GM21825 (cell line): ENCODE data around the gene LIPT2.

Experiments
- ATAC-seq: cut with Tn5 transposase; IDR thresholded peaks from one replicate; pipeline ENCODE4 v1.9.1; 2021; ENCODE audit warnings: mild to moderate bottlenecking, moderate library complexity; ENCODE audit not compliant: unreplicated experiment

LIPT2 gene

DNA sequence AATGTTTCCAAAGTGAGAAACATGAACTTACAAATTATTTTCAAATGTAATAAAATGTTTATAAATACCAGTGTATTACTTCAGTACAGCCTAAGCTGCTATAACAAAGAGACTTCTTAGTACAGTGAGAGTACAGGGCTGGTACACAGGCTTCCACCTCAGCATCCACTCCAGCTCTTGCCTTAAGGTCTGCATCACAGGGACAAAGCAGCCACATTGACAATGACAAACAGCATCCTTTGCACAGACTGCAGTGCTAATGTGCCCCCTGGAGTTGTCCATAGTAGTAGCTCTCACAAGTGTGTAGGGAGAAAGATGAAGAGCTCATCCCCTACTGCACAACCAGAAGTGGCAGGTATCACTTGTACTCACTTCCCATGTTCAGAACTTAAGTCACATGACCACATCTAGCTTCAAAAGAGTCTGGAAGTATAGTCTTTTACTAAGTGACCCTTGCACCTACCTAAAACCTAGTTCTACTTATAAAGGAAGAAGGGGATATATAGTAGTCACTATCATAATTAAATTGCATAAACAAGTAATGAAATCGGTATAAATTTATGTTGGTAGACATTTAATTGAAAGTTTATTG is 10.7 kb upstream of the LIPT2 start:
- ATAC-seq: no peak

DNA sequence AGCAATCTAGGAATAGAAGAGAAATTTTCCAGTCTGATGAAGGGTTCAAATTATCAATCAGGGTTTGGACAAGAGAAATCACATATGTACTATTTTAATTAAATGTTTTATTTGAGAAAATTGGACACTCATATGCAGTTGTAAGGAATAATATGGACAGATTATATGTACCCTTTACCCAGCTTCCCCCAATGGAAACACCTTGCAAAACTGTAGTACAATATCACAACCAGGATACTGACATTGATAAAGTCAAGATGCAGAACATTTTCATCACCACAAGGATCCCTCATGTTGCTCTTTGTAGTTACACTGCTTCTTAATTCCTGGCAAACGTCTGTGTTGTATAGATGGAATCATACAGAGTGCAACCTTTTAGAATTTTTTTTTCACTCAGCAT is 1.4 kb upstream of the LIPT2 start:
- no peak for ATAC-seq

DNA sequence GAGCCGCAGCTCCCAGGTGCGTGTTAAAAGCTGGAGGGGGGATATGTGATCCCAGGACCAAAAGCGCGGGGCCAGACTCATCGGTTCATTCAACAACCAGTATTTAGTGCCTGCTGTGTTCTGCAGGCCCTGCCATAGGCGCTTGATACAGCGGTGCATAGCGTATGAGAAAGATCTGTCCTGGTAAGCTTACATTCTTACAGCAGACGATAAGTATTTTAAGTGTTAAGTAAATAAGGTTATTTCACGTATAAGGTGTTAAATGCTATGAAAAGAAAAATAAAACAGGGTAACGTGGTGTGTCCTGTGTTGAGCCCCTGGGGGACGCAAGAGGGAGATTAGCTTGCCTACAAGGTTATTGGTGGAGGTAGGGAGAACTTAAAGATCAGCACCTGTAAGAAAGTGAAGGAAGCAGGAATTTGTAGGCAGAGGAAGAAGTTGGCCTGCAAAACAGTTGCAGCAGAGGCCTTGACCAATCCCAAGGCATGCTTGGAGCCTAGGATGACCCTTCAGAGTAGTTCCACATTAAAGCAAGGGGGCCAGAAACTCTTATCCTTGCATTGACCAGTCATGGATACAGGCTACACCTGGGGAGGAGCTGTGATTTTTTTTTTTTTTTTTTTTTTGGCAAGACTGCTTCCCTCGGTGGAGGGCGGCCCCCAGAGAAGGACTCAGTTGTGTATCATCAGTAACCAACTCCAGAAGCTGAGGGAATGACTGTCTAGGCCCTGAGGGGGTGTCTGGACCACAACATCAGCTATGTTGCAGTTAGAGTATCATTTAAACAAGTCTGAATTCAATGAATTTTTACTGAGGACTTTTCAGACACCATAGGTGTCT is 487 bp upstream of the LIPT2 start:
- no peak for ATAC-seq

DNA sequence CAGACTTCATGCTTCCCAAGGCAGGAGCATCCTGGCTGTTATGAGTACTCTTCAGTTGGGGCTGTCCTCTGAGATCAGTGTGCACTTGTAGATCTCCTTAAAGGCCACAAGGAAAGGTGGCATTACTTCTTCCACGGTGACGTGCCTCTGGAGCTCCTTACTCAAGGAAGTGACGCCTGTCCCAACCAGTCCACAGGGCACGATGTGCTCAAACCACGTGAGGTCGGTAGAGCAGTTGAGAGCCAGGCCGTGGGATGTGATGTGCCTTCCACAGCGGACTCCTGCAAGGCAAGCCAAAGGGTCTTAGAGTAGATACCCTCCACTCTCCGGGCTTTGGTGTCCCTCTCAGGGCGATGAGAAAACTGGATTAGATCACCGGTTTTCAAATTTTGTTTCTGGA is 1.4 kb downstream of the LIPT2 start:
- no peak for ATAC-seq

DNA sequence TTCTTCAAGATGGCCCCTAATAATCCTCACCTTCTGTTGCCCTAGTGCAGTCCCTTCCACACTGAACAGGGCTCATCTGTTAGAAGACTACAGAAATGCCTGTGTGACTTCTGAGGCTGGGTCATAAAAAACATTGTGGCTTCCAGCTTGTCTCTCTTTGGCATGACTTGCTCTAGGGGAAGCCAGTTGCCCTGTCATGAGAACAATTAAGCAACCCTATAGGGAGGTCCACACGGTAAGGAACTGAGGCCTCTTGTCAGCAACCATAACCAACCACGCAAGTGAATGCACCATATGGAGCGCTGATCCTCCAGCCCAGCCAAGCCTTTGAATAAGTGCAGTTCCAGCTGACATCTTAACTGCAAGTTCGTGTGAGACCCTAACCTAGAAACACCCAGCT is 2.6 kb downstream of the LIPT2 start:
- ATAC-seq: no peak

DNA sequence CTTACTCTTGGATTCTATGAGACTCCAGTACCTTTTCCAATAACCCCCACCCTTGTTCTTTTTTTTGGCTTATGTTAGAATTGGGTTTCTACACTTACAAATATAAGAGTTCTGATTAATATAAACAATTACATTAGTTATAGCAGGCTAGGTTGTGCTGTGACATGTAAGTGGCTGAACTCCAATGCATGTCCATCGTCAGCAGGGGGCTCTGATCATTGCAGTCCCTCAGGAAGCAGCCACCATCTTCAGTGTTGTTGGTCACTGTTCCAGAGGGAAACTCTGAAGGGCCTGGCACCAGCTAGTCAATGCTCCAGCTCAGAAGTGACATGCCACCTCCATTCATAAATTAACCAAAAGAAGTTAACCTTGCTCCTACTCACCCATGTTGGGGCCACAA is 5.6 kb downstream of the LIPT2 start:
- ATAC-seq: no peak

DNA sequence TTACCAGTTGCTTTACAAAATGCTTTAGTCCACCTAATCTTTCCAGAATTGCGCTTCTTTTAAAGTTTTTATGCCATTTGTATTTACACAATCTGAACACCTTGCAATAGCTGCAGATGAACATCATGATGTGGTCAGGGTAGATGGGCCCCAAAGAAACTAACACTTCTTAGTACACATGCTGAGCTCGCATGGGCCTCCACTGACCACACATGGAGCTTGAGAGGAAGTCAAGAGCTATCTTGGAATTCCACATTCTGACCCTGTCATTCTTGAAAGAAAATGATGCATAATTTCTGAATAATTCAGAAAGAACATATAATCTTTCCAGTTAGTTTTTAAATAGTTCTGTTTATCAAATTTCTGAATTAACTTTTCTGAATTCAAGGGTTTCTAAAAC is 7.7 kb downstream of the LIPT2 start:
- no peak for ATAC-seq

DNA sequence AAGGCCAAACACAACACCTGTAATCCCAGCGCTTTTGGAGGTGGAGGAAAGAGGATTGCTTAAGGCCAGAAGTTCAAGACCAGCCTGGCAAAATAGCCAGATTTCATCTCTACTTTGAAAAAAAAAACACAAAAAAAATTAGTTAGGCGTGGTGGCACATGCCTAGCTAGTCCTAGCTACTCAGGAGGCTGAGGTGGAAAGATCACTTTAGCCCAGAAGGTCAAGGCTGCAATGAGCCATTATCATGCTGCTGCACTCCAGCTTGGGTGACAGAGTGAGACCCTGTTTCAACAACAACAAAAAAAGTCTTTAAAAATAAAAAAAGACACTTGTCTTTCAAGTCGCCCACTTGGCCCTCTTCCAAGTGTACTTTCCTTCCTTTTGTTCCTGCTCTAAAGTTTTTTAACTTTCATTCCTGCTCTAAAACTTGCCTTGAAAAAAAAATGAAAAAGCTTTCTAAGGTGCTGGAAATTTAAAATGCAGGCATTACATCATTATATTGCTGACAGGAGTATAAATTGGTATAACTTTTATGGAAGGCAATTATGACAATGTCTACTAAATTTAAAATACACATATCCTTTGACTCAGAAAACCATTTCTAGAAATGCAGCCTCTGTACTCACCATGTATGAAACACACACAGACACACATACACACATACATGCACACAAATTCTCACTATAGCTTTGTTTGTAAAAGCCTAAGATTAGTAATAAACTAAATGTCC is 12.7 kb downstream of the LIPT2 start:
- ATAC-seq: no peak

DNA sequence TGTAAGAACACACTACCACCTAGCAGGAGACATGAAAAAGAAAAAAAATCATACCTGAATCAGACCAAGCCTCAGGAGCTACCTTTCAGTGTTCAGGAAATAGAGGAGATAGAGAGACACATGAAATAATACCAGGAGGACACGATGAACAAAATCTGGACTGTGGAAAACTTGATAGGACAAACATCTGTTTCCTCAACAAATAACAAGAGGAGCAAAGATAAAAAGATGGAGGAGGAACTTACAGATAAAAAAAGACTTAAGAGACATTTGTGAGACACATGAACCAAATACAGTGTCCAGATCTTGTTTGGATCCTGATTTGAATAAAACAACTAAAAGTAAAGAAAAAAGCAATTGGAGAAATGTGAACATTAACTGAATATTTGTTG is 13.8 kb downstream of the LIPT2 start:
- ATAC-seq: no peak

DNA sequence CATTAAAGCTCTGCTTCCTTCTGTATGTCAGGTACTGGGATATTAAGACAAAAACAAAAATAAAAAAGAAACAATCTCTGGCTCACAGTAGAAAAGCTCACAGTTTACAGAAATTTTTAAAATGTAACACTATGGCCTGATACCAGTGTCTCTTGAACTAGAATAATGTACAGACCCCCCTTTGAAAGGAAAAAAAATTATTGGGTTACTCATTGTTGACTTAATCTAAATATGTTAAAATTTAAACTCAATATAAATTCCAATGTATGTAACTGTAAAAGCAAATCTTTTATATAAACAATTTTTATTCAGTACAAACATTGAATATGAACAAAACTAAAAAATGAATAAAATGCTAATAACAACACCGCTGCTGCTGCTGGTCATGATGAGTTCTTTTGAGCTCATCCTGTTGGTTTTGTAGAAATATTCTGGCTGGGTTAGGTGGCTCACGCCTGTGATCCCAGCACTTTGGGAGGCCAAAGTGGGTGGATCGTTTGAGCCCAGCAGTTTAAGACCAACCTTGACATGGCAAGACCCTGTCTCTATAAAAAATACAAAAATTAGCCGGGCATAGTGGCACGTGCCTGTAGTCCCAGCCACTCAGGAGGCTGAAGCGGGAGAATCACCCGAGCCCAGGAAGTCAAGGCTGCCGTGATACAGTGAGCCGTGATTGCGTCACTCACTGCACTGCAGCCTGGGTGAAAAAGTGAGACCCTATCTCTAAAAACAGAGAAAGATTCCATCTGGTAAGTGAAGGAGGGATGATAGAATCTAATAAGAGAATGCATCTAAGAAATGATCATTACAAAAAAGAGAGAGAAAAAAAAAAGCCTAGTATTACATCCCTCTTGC is 14.4 kb downstream of the LIPT2 start:
- no peak for ATAC-seq

DNA sequence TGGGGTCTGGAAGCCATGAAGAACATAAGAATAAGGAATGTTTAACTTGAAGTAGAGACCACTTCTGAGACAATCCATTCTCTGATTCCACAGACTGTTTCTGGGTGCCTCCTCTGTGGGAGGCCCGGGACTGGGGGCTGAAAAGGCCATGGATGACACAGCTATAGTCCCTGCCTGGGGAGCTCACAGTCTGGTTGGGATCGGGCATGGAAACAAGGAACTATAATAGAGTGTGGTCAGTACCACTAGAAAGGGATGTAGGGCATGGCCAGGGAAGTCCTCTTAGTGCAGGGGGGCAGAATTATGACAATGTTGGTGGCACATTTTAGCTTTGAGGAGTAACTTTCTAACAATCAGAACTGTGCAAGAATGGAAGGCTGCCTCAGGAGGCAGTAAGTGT is 17.0 kb downstream of the LIPT2 start:
- ATAC-seq: no peak

DNA sequence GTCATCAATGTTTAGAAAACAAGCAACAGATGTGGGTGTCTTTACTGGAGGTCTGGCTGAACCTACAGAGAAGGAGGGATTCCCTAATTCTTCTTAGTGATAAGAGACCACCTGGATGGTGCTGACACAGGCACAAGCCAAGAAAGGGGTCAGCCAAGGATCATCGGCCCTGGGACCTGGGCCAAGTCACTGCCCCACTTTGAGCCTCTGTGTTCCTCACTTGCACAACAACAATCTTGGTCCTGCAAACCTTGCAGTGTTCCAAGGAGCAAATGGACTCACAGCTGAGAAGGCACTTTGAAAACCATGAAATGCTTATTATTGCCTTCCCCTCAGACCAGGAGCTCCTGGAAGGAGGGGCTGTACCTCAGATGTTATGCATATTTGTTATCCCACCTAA is 19.2 kb downstream of the LIPT2 start:
- ATAC-seq: no peak

DNA sequence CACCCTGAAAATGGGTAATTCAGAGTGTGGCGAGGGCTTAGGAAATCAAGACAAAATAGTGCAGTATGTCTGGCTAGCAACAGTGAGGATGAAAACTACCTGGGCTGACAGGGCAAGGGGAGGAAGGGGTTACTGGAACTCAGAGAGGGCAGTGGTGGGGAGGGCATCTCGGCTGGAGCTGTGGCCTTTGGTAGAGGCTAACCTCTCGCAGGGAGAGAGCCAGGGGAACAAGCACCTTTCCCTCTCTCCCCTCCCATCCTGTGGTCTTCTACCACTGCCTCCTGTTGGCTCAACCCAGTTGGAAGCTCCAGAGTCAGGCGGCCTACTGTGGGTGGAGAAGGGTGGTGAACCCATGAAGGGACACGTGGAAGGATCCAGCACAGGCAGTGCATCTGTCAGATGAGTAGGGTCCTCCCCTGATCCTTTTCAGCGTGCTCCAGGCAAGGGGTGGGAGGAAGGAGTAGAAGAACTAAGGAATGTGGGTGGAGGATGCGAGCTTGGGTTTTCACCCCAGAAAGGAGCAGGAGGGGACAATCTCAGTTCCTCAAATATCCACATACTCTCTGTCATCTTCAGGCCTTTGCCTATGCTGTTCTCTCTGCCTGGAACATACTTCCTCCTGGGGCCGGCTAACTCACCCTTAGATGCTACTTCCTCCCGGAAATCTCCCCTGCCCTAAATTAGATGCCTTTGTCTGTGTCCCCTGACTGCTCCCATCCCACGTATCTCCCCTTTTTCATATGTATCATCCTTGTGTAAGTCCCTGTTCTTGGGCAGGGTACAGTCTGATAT is 19.9 kb downstream of the LIPT2 start:
- no peak for ATAC-seq

DNA sequence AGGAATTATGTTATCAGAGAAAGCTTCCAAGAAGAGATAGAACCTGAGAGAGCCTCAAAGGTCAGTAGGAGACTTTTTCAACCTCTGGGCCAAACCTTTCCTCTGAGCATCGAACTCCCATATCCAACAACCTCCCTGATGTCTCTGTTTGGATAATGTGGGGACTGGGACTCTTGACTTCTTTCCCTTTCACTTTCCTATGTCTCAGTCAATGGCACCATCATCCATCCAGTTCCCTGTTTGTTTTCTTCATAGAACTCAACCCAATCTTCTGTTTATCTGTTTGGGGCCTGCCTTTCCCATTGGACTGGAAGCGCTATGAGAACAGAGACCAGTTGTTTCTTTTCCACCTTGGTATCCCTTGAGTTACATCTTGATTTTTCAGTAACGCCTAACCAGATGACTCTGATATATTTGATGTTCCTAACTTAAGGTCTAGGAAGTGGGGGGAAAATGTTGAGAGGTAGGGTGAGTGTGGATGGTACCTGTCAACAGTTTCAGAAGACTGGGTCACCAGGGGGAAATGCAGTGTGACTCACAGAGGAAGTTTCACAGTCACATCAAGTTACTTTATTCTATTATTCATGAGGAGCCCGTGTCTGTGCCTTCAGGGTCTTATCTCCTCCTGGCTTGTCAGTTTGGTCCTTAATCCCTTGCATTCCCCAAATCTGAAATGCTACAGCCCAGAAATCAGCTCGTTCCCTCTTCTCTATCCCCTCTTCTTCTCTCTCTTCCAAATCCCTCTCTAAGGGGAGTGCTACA is 21.7 kb downstream of the LIPT2 start:
- no peak for ATAC-seq

DNA sequence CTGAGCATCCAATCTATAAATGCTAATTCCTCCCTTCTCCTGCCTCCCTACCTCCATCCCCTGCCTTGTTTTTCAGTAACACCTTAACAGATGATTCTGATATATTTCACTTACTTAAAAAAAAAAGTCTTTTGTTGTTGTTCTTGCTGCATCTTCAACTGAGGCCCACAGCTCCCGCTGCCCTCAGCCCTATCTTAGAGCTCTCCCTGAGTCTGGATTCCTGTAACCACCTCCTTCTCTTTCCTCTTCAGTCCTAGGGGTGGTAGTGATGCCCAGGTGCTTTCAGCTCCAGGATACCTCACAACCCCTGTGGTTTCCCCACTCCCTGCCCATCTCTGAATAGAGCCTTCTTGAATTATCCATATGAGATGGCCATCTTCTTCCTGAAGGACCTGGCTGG is 22.5 kb downstream of the LIPT2 start:
- ATAC-seq: no peak

DNA sequence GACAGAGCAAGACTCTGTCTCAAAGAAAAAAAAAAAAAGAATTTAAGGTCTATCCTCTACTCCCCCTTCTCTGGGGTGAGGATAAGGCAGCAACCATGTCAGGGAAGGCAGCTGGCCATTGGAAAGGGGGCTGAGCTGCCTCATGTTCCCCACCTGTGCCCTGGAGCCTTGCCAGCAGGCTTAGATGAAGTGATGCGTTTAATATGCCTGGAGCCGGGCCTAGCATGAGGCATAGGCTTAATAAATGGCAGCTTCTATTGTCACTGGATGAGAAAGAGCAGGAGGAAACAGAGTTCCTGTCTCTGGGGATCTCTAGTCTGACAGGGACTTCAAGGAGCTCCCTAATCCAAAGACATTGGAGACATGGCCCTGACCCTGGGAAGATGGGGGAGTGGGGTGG is 23.0 kb downstream of the LIPT2 start:
- no peak for ATAC-seq

DNA sequence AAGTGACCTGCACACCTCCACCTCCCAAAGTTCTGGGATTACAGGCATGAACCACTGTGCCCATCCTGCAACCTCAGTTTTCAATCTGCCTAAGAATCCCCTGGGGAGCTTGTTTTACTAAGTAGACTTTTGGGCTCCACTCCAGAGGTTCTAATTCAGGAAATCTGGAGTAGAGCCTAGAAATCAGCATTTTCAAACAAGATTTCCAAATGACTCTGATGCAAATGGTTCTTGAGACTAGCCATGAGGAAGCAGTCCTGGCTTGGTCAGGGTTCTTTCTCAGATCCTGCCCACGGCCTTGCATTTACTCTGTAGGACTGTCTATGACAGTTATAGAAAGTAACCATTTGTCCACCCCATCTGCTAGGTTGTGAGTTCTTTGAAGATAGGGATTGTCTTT is 24.6 kb downstream of the LIPT2 start:
- no peak for ATAC-seq

DNA sequence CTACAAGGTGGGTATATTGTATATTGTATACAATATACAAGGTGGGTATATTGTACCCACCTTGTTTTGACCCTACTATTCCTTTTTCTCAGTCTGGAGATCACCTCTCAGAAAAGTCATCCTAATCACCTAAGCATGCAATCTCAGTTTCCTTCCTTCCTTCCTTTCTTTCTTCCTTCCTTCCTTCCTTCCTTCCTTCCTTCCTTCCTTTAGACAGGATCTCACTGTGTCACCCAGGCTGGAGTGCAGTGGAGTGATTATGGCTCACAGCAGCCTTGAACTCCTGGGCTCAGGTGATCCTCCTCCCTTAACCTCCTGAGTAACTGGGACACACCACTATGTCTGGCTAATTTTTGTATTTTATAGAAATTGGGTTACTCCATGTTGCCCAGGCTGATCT is 25.0 kb downstream of the LIPT2 start:
- no peak for ATAC-seq

DNA sequence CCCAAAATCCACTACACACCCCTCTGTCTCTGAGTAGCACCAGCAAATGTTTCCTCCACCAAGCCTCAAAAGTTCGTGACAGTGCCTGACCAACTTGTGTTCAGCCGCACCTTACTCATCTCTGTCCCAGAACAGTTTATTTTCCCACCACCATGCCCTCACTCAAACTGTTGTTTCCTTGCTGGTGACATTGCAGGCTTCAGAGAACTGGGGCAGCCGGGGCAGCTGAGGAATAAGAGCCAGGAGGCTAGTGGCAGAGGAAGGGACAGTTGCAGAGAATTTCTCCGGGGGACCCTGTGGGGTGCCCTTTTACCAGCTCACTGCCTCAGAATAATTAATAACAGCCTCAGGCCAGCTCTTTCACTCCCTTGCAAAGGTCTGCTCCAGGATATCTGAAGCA is 25.5 kb downstream of the LIPT2 start:
- no peak for ATAC-seq
